OCI-LY1 (cell line): ENCODE results near the gene DBH.

Source experiments
- CTCF ChIP-seq: fragments of 200-600 bp; sonication (generic), shearing (Covaris generic); IDR thresholded peaks from 2 replicates; pipeline ENCODE4 v1.5.1; 2017; ENCODE audit warnings: mild to moderate bottlenecking, antibody characterized with exemption, low read length, moderate library complexity, mixed read lengths
- EZH2 ChIP-seq: fragments of 200-600 bp; sonication (generic), shearing (Covaris generic); IDR thresholded peaks from 2 replicates; pipeline ENCODE4 v1.8.0; 2017; ENCODE audit warnings: borderline replicate concordance, mixed run types, mild to moderate bottlenecking, antibody characterized with exemption, low read length, moderate library complexity, mixed read lengths

GRCh38 chr9:133693116-133693515, 57.0 kb downstream of the DBH start:
- no peak for TF ChIP-seq CTCF
- no peak for TF ChIP-seq EZH2
